GM12891 (cell line): ENCODE results near the gene PARP16.
"Not testable (repeated sequence)": the region's sequence is repeated elsewhere in the genome, so short reads cannot be mapped to it uniquely, and the experiment has no call there.

Experiments
- DNase-seq: peaks from one replicate; pipeline ENCODE4 v3.0.0; 2011; ENCODE audit warnings: low spot score; ENCODE audit not compliant: insufficient read length
- FAIRE-seq: peaks from 2 replicates; lab custom pipeline; 2011; peaks lifted over from hg19 to GRCh38; lab: Jason Lieb, UNC
- PAX5 ChIP-seq: IDR thresholded peaks from 2 replicates; pipeline ENCODE4 v1.6.1; 2011; ENCODE audit warnings: low read length, moderate library complexity, mild to moderate bottlenecking; ENCODE audit not compliant: insufficient read depth, severe bottlenecking
- POLR2A ChIP-seq: IDR thresholded peaks from 2 replicates; pipeline ENCODE4 v1.6.1; 2011; ENCODE audit warnings: low read depth, low read length, control low read depth
- POLR2AphosphoS5 ChIP-seq: IDR thresholded peaks from 2 replicates; pipeline ENCODE4 v1.6.1; 2011; ENCODE audit warnings: low read depth, low read length, control low read depth
- POU2F2 ChIP-seq: IDR thresholded peaks from 2 replicates; pipeline ENCODE4 v1.6.1; 2011; ENCODE audit warnings: low read depth, mild to moderate bottlenecking, control low read depth, low read length, moderate library complexity
- SPI1 ChIP-seq: IDR thresholded peaks from 2 replicates; pipeline ENCODE4 v1.6.1; 2011; ENCODE audit warnings: low read depth, low read length, control low read depth
- TAF1 ChIP-seq: IDR thresholded peaks from 2 replicates; pipeline ENCODE4 v1.6.1; 2011; ENCODE audit warnings: low read depth, low read length, control low read depth

PARP16 gene

GRCh38 chr15:65286069-65286703, 497 bp downstream of the PARP16 start:
- FAIRE-seq (peak; percentile 69), DNase-seq (peak; percentile 39)
- TF ChIP-seq POU2F2 = no peak
- TF ChIP-seq POLR2AphosphoS5 = no peak
- no peak for TF ChIP-seq POLR2A
- TF ChIP-seq PAX5 = no peak
- TF ChIP-seq SPI1 = no peak
- no peak for TF ChIP-seq TAF1

GRCh38 chr15:65285291-65286068, 1.2 kb downstream of the PARP16 start:
- no peak for DNase-seq
- TF ChIP-seq POU2F2 (no peak), SPI1 (no peak), POLR2A (no peak), POLR2AphosphoS5 (no peak), PAX5 (no peak), TAF1 (no peak)
- no peak for FAIRE-seq

- FAIRE-seq = no peak
- no peak for DNase-seq
- TF ChIP-seq POLR2A = no peak
- no peak for TF ChIP-seq POLR2AphosphoS5
- TF ChIP-seq POU2F2 = no peak
- TF ChIP-seq PAX5 = no peak
- TF ChIP-seq SPI1 = no peak
Measured at GRCh38 chr15:65278480-65278879, 8.2 kb downstream of the PARP16 start.

DNA sequence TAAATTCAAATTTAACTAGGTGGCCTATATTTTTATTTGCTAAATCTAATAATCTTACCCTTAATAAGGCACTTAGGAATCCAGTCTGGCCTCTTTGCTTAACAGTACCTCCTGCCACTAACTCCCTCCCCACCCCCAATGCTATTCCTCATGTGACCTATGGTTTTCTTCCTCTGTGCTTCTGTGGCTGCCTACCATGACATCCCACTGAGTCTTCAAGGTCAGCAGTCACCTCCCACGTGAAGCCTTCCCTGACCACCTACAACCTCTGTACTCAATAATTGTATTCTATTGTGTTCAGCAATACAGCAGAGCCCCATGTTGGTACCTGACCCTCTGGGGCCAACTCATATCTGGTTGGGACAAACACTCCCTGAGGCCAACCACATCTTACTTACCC, 9.7 kb downstream of the PARP16 start:
- TF ChIP-seq SPI1 = no peak
- no peak for TF ChIP-seq POLR2A
- no peak for TF ChIP-seq POLR2AphosphoS5
- no peak for TF ChIP-seq POU2F2
- no peak for TF ChIP-seq TAF1
- no peak for TF ChIP-seq PAX5
- DNase-seq (no peak), FAIRE-seq (no peak)

DNA sequence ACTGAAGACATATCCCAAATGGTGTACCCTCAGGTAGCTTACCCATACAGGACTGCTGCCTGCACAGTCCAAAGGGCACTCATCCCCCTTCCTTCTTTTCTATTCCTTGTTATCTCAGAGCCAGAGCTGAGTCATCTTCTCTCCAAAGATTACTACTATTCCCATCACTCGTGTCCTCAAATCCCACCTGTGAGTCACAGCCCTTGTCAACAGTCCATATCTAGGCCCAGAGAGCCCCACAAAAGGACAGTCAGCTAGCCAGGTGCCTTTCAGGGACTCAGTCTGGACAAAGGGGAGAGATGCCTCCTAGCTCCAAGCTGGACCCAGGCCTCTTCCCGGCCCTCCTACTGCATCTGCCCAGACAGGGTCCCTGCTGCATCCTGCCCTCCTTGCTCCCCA, 11.0 kb downstream of the PARP16 start:
- no peak for FAIRE-seq
- no peak for TF ChIP-seq TAF1
- no peak for TF ChIP-seq POLR2A
- TF ChIP-seq SPI1 = no peak
- no peak for TF ChIP-seq POLR2AphosphoS5
- no peak for TF ChIP-seq PAX5
- no peak for TF ChIP-seq POU2F2
- no peak for DNase-seq

DNA sequence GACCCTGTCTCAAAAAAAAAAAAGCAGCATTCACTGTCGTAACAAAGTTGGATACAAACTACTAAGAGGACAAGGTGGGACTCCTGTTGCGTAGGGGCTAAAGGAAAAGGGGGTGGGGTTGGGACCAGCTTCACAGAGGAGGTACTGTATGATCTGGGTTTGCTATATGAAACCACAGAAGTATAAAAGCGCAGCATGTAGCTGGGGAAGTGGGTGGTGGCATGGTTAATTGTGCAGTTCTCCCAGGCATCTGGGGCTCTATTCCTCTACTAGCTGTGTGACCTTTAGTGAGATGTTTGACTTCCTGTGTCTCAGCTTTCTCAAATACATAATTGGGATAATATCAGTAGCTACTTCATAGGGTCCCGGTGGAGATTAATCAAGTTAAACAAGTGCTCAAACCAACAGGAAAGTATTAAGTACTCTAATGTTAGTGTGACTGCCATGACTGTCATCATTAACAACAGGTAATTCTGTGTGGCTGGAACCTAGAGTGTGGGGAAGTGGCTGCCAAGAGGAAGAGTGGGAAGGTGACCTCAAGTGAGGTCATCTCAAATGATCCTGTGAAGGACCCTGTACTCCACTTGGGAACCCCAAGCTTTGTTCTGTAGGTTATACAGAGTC, 11.5 kb downstream of the PARP16 start:
- TF ChIP-seq SPI1 = no peak
- no peak for TF ChIP-seq POLR2A
- TF ChIP-seq POU2F2 = no peak
- no peak for TF ChIP-seq POLR2AphosphoS5
- no peak for TF ChIP-seq PAX5
- TF ChIP-seq TAF1 = no peak
- no peak for FAIRE-seq
- no peak for DNase-seq

GRCh38 chr15:65270811-65271545, 15.7 kb downstream of the PARP16 start:
- not testable (repeated sequence) for DNase-seq, FAIRE-seq

DNA sequence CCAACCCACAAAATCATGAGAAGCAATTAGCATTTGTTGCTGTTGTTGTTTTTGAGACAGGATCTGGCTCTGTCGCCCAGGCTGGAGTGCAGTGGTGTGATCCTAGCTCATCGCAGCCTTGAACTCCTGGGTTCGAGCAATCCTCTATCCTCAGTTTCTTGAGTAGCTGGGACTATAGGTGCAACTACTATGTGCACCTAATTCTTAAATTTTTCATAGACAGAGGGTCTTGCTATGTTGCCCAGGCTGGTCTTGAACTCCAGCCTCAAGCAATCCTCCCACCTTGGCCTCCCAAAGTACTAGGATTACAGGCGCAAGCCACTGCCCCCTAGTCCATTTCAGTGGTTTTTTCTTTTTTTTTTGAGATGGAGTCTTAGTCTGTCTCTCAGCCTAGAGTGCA, 18.3 kb downstream of the PARP16 start:
- DNase-seq = no peak
- no peak for FAIRE-seq
- TF ChIP-seq POLR2A (no peak), SPI1 (no peak), POU2F2 (no peak), PAX5 (no peak), POLR2AphosphoS5 (no peak), TAF1 (no peak)

GRCh38 chr15:65266469-65266868, 20.2 kb downstream of the PARP16 start:
- FAIRE-seq = no peak
- TF ChIP-seq TAF1 = no peak
- no peak for TF ChIP-seq POLR2AphosphoS5
- TF ChIP-seq PAX5 = no peak
- TF ChIP-seq POU2F2 = no peak
- no peak for TF ChIP-seq SPI1
- no peak for TF ChIP-seq POLR2A
- DNase-seq = no peak
